PC-3 (cell line): ENCODE results near the gene BCAS1. TPM values are rescaled to one million over a fixed set of nuclear protein-coding genes. Genes with fewer than 3 reads are reported as not detected.
A peak's percentile ranks its signal among the peaks of the same experiment; 100 is the strongest.

ENCODE experiments used
- ATAC-seq: fragments of 200-7000 bp; cut with Tn5 transposase; 2 replicates; pipeline ENCODE4 v1.9.1; 2020; ENCODE audit warnings: mild to moderate bottlenecking, moderate library complexity
- BruUV-seq: library from RNA; stranded (reverse); fragments of 400-500 nt; replicated peaks from 2 replicates; lab custom pipeline; 2021; lab: Mats Ljungman, UMichigan
- CTCF ChIA-PET: fragments of 300-600 bp; sonication (Branson Sonifier 250); formaldehyde crosslinking; loops from one replicate; lab custom pipeline; 2022; ENCODE audit warnings: antibody characterized with exemption; lab: Charles Lee
- POLR2A ChIA-PET: fragments of 300-600 bp; sonication (Branson Sonifier 250); formaldehyde crosslinking; loops from one replicate; lab custom pipeline; 2022; ENCODE audit warnings: antibody characterized with exemption; ENCODE audit not compliant: unreplicated experiment; lab: Charles Lee
- DNase-seq: peaks from one replicate; pipeline ENCODE4 v3.0.0-alpha.2; 2015
- H2AFZ ChIP-seq: fragments of 300-600 bp; sonication (generic); 2 replicates; pipeline ENCODE4 v1.6.0; 2016; ENCODE audit warnings: antibody characterized with exemption, low read length
- H3F3A ChIP-seq: fragments of 300-600 bp; sonication (generic); one replicate; pipeline ENCODE4 v1.6.0; 2017; ENCODE audit warnings: antibody characterized with exemption, low read length, control low read depth, mild to moderate bottlenecking; ENCODE audit not compliant: unreplicated experiment
- H3K27ac ChIP-seq: fragments of 300-600 bp; sonication (generic); 2 replicates; pipeline ENCODE4 v1.5.1; 2016; ENCODE audit warnings: mild to moderate bottlenecking, low read length
- H3K27me3 ChIP-seq: fragments of 300-600 bp; sonication (generic); 2 replicates; pipeline ENCODE4 v1.6.1; 2016; ENCODE audit warnings: low read length, mixed read lengths
- H3K36me3 ChIP-seq: fragments of 300-600 bp; sonication (generic); 2 replicates; pipeline ENCODE4 v1.6.1; 2016; ENCODE audit warnings: low read depth, mixed run types, low read length, mixed read lengths
- H3K4me1 ChIP-seq: fragments of 300-600 bp; sonication (generic); 2 replicates; pipeline ENCODE4 v1.5.1; 2016; ENCODE audit warnings: low read length; ENCODE audit not compliant: insufficient read depth
- H3K4me2 ChIP-seq: fragments of 300-600 bp; sonication (generic); 2 replicates; pipeline ENCODE4 v1.6.0; 2016; ENCODE audit warnings: low read length
- H3K4me3 ChIP-seq: fragments of 300-600 bp; sonication (generic); 2 replicates; pipeline ENCODE4 v1.5.1; 2016; ENCODE audit warnings: mild to moderate bottlenecking, low read length, mixed read lengths
- H3K79me2 ChIP-seq: fragments of 300-600 bp; sonication (generic); 2 replicates; pipeline ENCODE4 v1.6.1; 2017; ENCODE audit warnings: low read length, mixed read lengths
- H3K9ac ChIP-seq: fragments of 300-600 bp; sonication (generic); 2 replicates; pipeline ENCODE4 v1.6.0; 2016; ENCODE audit warnings: mild to moderate bottlenecking, low read length
- H3K9me2 ChIP-seq: fragments of 300-600 bp; sonication (generic); replicated peaks from 2 replicates; pipeline ENCODE4 v1.6.1; 2016; ENCODE audit warnings: mixed run types, low read length, mixed read lengths
- H3K9me3 ChIP-seq: fragments of 300-600 bp; sonication (generic); 2 replicates; pipeline ENCODE4 v1.6.1; 2016; ENCODE audit warnings: low read length, mixed read lengths
- H4K20me1 ChIP-seq: fragments of 300-600 bp; sonication (generic); 2 replicates; pipeline ENCODE4 v1.6.1; 2016; ENCODE audit warnings: low read length, mixed read lengths
- CTCF ChIP-seq: fragments of 300-600 bp; sonication (generic); conservative IDR thresholded peaks from 2 replicates; pipeline ENCODE4 v1.5.1; 2017; ENCODE audit warnings: antibody characterized with exemption, low read depth, mild to moderate bottlenecking, low read length
- EZH2 ChIP-seq: fragments of 300-600 bp; sonication (generic); IDR thresholded peaks from one replicate; pipeline ENCODE4 v1.6.1; 2017; ENCODE audit warnings: antibody characterized with exemption, mild to moderate bottlenecking, low read length; ENCODE audit not compliant: unreplicated experiment
- EZH2phosphoT487 ChIP-seq: fragments of 300-600 bp; sonication (generic); IDR thresholded peaks from 2 replicates; pipeline ENCODE4 v1.6.1; 2018; ENCODE audit warnings: mild to moderate bottlenecking, antibody characterized with exemption, low read length, borderline replicate concordance
- intact Hi-C: fragments of 100-400 bp; cut with micrococcal nuclease; formaldehyde crosslinking; loops from 2 replicates; pipeline ENCODE4 v1.9.0; 2023
- total RNA-seq: library from RNA; depleted of rRNA; stranded (reverse); fragments of >200 nt; gene quantifications from 2 replicates; pipeline ENCODE4 v1.2.3, GENCODE V29; 2014

The BCAS1 gene
- total RNA-seq, 1 experiment from 2014 or later: 0.18 TPM

GRCh38 chr20:53937339-53937741 is 133.1 kb downstream of the BCAS1 start:
- no peak overlapping the region for H3K27ac ChIP-seq

GRCh38 chr20:53935344-53936084 is 134.9 kb downstream of the BCAS1 start:
- Histone ChIP-seq H3K9ac (no peak overlapping the region), H2AFZ (0 out of 2 replicates have a peak overlapping the region, but pooled peaks have one; percentile 17), H3K9me3 (no peaks in the 10 kb centered on the region), H4K20me1 (no peaks in the 10 kb centered on the region), H3K27ac (no peak overlapping the region), H3K4me1 (peaks cover 35% of the 10 kb centered on the region), H3K27me3 (no peaks in the 10 kb centered on the region), H3F3A (no peaks in the 10 kb centered on the region), H3K9me2 (no peaks in the 10 kb centered on the region), H3K4me3 (no peak overlapping the region), H3K4me2 (no peak overlapping the region), H3K79me2 (no peaks in the 10 kb centered on the region), H3K36me3 (no peaks in the 10 kb centered on the region)
- intact Hi-C loops: no loop called here
- ATAC-seq: no peak
- no TSS peak for BruUV-seq
- CTCF ChIA-PET: interaction anchor here (0.7 kb wide), 1 partner anchor 29 kb away, joined by 3 read pairs; no protein-coding TSS in a partner anchor
- DNase-seq: no peak
- POLR2A ChIA-PET: no interaction called here
- TF ChIP-seq EZH2 (no peak), EZH2phosphoT487 (no peak), CTCF (no peak)

More at GRCh38 chr20:53937339-53937741, 133.1 kb downstream of the BCAS1 start:
- no peak for TF ChIP-seq CTCF
- no peak for TF ChIP-seq EZH2phosphoT487
- TF ChIP-seq EZH2: no peak
- POLR2A ChIA-PET: no interaction called here
- Histone ChIP-seq H3K9ac (no peak overlapping the region), H3K79me2 (no peaks in the 10 kb centered on the region), H4K20me1 (no peaks in the 10 kb centered on the region), H2AFZ (no peak overlapping the region), H3K9me2 (no peaks in the 10 kb centered on the region), H3F3A (no peaks in the 10 kb centered on the region), H3K4me2 (no peak overlapping the region), H3K4me1 (peaks cover 40% of the 10 kb centered on the region), H3K4me3 (no peak overlapping the region), H3K36me3 (no peaks in the 10 kb centered on the region), H3K9me3 (no peaks in the 10 kb centered on the region), H3K27me3 (no peaks in the 10 kb centered on the region)
- no peak for ATAC-seq
- no TSS peak for BruUV-seq
- CTCF ChIA-PET: interaction anchor here (0.5 kb wide), 1 partner anchor 56 kb away, joined by 14 read pairs; no protein-coding TSS in a partner anchor
- intact Hi-C loops: no loop called here
- DNase-seq: no peak
